Mucosa of stomach (tissue), 1 donor: ENCODE results near the gene TAB2.

ENCODE experiments used
- H3K27me3 ChIP-seq: one replicate; pipeline ENCODE4 v1.7.0; 2013; ENCODE audit warnings: mild to moderate bottlenecking, low read length; ENCODE audit not compliant: control insufficient read depth, insufficient read depth
- H3K36me3 ChIP-seq: one replicate; pipeline ENCODE4 v1.7.0; 2013; ENCODE audit warnings: low read length; ENCODE audit not compliant: control insufficient read depth, insufficient read depth
- H3K4me1 ChIP-seq: one replicate; pipeline ENCODE4 v1.7.0; 2013; ENCODE audit warnings: mild to moderate bottlenecking, low read length; ENCODE audit not compliant: control insufficient read depth, insufficient read depth
- H3K4me3 ChIP-seq: one replicate; pipeline ENCODE4 v1.7.0; 2013; ENCODE audit warnings: low read length
- H3K9ac ChIP-seq: one replicate; pipeline ENCODE4 v1.7.0; 2013; ENCODE audit warnings: mild to moderate bottlenecking, low read length, moderate library complexity
- H3K9me3 ChIP-seq: one replicate; pipeline ENCODE4 v1.7.0; 2013; ENCODE audit warnings: mild to moderate bottlenecking, low read length, moderate library complexity; ENCODE audit not compliant: control insufficient read depth
- donor health status: Pancreatic carcinoma.

TAB2 gene

GRCh38 chr6:149431905-149432775 is 114.6 kb downstream of the TAB2 start:
- Histone ChIP-seq H3K9ac (no peak overlapping the region), H3K4me3 (no peak overlapping the region), H3K4me1 (no peaks in the 10 kb centered on the region), H3K27me3 (no peaks in the 10 kb centered on the region), H3K36me3 (no peaks in the 10 kb centered on the region), H3K9me3 (no peaks in the 10 kb centered on the region)

DNA sequence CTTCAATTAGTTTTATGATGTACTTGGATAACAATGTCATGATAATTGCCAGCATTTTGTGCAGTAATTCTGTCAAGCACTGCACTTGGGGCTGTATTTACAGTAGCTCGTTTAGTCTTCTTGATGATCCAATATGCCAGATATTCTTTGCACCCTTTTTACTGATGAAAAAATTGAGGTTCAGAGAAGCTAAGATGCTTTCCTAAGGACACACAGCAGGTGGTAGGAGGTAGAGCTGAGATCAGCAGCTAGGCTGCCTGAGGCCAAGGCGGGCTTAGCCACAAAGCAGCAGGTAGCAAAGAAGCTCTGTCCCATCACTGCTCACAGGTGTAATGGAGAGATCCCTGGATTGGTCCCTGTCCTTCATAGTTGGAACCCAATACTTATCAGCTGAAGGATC is 115.9 kb downstream of the TAB2 start:
- Histone ChIP-seq H3K9me3 (no peaks in the 10 kb centered on the region), H3K4me1 (no peaks in the 10 kb centered on the region), H3K4me3 (no peak overlapping the region), H3K27me3 (no peaks in the 10 kb centered on the region), H3K36me3 (no peaks in the 10 kb centered on the region), H3K9ac (no peak overlapping the region)

DNA sequence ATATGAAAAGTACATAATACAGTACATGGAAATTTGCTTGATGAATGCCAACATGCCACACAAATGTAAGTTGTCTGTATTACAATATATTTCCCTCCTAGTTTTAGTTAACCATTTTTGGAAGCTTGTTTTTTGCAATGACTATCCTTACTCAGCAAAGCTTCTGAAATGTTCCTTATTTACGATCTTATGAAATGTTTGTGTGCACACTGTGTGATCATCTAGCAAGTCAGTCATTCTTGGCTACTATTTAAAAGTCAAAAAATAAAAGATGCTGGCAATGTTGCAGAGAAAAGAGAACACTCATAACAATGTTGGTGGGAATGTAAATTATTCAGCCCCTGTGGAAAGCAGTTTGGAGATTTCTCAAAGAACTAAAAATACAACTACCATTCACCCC is 116.4 kb downstream of the TAB2 start:
- Histone ChIP-seq H3K9me3 (no peaks in the 10 kb centered on the region), H3K4me1 (no peaks in the 10 kb centered on the region), H3K9ac (no peak overlapping the region), H3K4me3 (no peak overlapping the region), H3K27me3 (no peaks in the 10 kb centered on the region), H3K36me3 (no peaks in the 10 kb centered on the region)

GRCh38 chr6:149435919-149436586 is 118.5 kb downstream of the TAB2 start:
- no peak overlapping the region for H3K4me3 ChIP-seq
- no peaks in the 10 kb centered on the region for H3K36me3 ChIP-seq
- H3K27me3 ChIP-seq: no peaks in the 10 kb centered on the region
- H3K4me1 ChIP-seq: no peaks in the 10 kb centered on the region
- H3K9ac ChIP-seq: no peak overlapping the region
- no peaks in the 10 kb centered on the region for H3K9me3 ChIP-seq

- no peaks in the 10 kb centered on the region for H3K27me3 ChIP-seq
- no peak overlapping the region for H3K9ac ChIP-seq
- H3K9me3 ChIP-seq: no peaks in the 10 kb centered on the region
- no peaks in the 10 kb centered on the region for H3K4me1 ChIP-seq
- H3K4me3 ChIP-seq: no peak overlapping the region
- H3K36me3 ChIP-seq: no peaks in the 10 kb centered on the region
Measured at GRCh38 chr6:149436647-149437046, 119.1 kb downstream of the TAB2 start.

DNA sequence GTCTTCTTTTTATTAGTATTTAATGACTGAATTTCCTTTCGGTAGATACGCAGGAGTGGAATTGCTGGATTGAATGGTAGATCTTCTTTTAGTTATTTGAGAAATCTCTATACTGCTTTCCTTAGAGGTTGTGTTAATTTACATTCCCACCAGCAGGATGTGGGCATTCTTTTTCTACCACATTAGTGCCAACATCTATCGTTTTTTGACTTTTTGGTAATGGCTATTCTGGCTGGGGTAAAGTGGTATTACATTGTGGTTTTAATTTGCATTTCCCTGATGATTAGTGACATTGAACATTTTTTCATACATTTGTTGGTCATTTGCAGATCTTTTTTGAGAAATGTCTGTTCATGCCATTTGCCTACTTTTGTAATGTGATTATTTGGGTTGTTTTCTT is 119.7 kb downstream of the TAB2 start:
- Histone ChIP-seq H3K4me3 (no peak overlapping the region), H3K9me3 (no peaks in the 10 kb centered on the region), H3K27me3 (no peaks in the 10 kb centered on the region), H3K9ac (no peak overlapping the region), H3K4me1 (no peaks in the 10 kb centered on the region), H3K36me3 (no peaks in the 10 kb centered on the region)

GRCh38 chr6:149438855-149439254 is 121.3 kb downstream of the TAB2 start:
- no peak overlapping the region for H3K4me3 ChIP-seq
- H3K9me3 ChIP-seq: no peaks in the 10 kb centered on the region
- peaks cover 4% of the 10 kb centered on the region for H3K27me3 ChIP-seq
- H3K4me1 ChIP-seq: no peaks in the 10 kb centered on the region
- H3K36me3 ChIP-seq: no peaks in the 10 kb centered on the region
- no peak overlapping the region for H3K9ac ChIP-seq

GRCh38 chr6:149439626-149440025 is 122.1 kb downstream of the TAB2 start:
- Histone ChIP-seq H3K9me3 (no peaks in the 10 kb centered on the region), H3K27me3 (peaks cover 4% of the 10 kb centered on the region), H3K4me3 (no peak overlapping the region), H3K9ac (no peak overlapping the region), H3K4me1 (no peaks in the 10 kb centered on the region), H3K36me3 (no peaks in the 10 kb centered on the region)

DNA sequence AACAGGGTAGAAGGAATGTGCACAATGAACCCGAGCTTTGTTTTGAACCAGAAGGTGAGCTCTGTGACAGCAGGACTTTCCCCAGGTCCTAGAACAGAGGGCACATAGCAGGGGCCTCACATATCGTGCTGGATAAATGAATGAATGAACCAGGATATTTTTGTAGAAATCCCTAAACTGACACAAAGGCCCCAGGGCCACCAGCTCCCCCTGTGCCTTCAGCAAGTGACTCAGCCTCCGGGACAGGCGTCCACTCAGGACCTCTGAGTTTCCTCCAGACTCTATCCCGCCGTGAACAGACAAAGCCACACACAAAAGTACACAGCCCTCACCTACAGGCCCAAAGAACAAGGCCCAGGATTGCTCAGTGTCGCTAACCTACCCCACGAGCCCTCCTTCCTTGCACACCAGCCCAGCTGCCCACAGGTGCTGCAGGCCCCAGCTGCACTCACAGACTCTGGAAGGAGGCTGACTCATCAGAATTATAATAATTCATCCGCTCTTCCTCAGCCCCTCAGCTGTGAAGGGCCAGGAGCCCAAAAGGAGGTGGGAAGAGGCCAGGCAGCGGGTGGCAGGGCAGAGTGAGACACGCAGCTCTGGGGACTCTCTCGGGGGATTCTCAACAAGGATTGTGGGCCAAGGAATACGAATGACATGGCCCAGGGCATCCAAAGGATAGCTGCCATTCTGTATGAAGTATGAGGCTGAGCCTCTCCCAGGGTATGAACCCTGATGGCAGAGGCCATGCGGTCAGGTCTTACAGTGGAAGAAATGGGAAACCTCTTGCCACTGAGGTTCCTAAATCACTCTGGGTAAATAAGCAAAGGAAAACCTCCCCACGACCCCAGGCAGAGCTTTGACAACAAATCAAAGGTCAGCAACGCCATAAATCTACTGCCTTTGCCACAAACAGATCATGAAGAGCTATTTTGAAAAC is 123.5 kb downstream of the TAB2 start:
- H3K27me3 ChIP-seq: peaks cover 4% of the 10 kb centered on the region
- H3K4me1 ChIP-seq: no peaks in the 10 kb centered on the region
- H3K9me3 ChIP-seq: no peaks in the 10 kb centered on the region
- no peak overlapping the region for H3K9ac ChIP-seq
- no peak overlapping the region for H3K4me3 ChIP-seq
- H3K36me3 ChIP-seq: no peaks in the 10 kb centered on the region

GRCh38 chr6:149441740-149442139 is 124.2 kb downstream of the TAB2 start:
- no peaks in the 10 kb centered on the region for H3K9me3 ChIP-seq
- no peak overlapping the region for H3K9ac ChIP-seq
- H3K36me3 ChIP-seq: no peaks in the 10 kb centered on the region
- H3K4me1 ChIP-seq: no peaks in the 10 kb centered on the region
- peaks cover 4% of the 10 kb centered on the region for H3K27me3 ChIP-seq
- no peak overlapping the region for H3K4me3 ChIP-seq

DNA sequence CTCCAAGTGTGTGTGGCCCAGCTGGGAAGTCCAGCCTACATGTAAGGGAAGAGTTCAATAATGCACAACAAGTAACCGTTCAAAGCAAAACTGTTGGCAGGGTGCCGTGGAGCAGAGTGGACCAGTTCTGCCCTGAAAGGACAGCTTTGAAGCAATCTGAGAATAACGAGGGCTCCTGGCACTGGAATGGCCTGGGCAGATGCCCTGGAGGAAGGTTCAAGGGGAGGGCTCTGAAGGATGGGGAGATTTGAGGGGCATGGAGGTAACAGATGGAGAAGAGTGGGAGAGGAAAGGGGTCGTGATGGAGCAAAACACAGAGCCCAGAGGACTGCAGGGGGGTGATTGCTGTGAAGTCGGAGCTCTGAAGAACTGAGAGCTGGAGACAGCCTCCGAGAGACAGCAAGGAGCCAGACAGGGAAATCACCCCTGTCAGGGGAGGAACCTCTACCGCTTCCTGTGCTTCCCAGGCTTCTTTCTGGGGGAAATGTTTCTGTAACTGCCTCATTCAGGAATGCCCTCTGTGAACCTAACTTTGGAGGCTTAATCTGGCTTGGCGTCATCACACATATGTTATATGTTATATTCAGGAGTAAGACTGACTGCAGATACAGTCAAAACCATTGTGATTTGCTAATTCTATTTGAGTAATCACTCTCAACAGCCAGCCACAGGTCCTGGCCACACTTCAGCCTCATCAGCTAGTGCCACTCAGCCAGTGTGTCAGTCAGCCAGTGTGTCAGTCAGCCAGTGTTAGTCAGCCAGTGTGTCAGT is 126.1 kb downstream of the TAB2 start:
- no peak overlapping the region for H3K9ac ChIP-seq
- no peak overlapping the region for H3K4me3 ChIP-seq
- no peaks in the 10 kb centered on the region for H3K36me3 ChIP-seq
- no peaks in the 10 kb centered on the region for H3K4me1 ChIP-seq
- H3K27me3 ChIP-seq: peaks cover 4% of the 10 kb centered on the region
- H3K9me3 ChIP-seq: no peaks in the 10 kb centered on the region
